Hepatocyte (in vitro differentiated cells): Measurements from ENCODE around the gene SLC12A5.

ENCODE experiments used
- EZH2 ChIP-seq: fragments of 200-600 bp; sonication (generic); IDR thresholded peaks from 2 replicates; pipeline ENCODE4 v1.6.1; 2016; ENCODE audit warnings: antibody characterized with exemption, mild to moderate bottlenecking, borderline replicate concordance
- EZH2phosphoT487 ChIP-seq: fragments of 200-600 bp; sonication (generic); IDR thresholded peaks from one replicate; pipeline ENCODE4 v1.6.1; 2018; ENCODE audit warnings: antibody characterized with exemption, mild to moderate bottlenecking, low read depth, moderate library complexity; ENCODE audit not compliant: unreplicated experiment, severe bottlenecking
- TF ChIP-seq, protein P1 (sequence below): fragments of 200-600 bp; sonication (generic); IDR thresholded peaks from 2 replicates; pipeline ENCODE4 v1.5.1; 2016; ENCODE audit warnings: antibody characterized with exemption, mild to moderate bottlenecking; ENCODE audit not compliant: poor library complexity

DNA sequence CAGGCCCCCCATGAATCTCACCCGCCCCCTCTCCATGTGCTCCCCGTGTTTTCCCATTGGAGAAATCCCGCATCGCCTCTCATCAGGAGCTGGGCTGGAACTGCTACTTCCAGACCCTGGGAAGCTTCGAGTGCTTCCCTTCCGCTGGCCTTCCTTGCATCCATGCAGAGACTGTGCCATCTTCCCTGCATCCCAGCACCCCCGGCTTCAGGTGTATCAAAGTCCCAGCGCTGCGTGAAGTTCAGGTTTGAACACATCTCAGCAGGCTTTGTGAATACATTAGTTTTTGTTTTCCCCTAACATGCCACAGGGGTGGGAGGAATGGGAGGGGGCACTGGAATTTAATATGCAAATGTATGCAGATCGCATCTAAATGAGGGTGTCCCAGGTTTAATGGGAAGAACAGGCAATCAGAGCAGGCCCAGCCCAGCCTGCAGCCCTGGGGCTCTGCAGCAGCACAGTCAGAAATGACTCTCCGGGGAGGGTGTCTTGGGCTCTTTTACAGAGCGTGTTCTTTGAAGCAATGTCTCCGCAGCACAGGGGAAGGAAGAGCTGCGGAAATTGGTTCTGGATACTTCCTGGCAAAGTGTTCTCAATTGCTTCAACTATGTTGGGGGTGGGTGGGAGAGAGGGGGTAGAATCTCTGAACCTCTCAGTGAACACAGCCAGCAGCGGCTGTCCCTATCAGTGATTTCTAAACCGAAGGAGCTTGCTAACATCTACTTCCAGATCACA lies 28.6 kb upstream of the SLC12A5 start:
- TF ChIP-seq, protein P1, sequence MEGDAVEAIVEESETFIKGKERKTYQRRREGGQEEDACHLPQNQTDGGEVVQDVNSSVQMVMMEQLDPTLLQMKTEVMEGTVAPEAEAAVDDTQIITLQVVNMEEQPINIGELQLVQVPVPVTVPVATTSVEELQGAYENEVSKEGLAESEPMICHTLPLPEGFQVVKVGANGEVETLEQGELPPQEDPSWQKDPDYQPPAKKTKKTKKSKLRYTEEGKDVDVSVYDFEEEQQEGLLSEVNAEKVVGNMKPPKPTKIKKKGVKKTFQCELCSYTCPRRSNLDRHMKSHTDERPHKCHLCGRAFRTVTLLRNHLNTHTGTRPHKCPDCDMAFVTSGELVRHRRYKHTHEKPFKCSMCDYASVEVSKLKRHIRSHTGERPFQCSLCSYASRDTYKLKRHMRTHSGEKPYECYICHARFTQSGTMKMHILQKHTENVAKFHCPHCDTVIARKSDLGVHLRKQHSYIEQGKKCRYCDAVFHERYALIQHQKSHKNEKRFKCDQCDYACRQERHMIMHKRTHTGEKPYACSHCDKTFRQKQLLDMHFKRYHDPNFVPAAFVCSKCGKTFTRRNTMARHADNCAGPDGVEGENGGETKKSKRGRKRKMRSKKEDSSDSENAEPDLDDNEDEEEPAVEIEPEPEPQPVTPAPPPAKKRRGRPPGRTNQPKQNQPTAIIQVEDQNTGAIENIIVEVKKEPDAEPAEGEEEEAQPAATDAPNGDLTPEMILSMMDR, result no peak
- TF ChIP-seq EZH2phosphoT487 (no peak), EZH2 (no peak)
